ENCODE measurements around the gene TBCA.

DNA sequence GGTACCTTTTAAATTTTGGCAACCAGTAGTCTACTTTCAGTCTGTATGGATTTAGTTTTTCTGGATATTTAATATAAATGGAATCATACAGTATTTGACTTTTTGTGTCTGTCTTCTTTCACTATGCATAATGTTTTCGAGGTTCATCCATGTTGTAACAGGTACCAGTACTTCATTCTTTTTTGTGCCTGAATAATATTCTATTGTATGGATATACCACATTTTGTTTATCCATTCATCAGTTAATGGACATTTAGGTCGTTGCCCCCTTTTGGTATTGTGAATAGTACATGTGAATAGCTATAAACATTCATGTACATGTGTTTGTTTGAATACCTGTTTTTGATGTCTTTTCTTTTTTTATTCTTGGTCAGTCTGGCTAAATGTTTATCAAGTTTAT lies 19.1 kb upstream of the TBCA start:
- no peak for TF ChIP-seq CTCF (IDR thresholded peaks at IDR 0.05)
- no peak for TF ChIP-seq POLR2A (IDR thresholded peaks at IDR 0.05)

Data from heart left ventricle (tissue), 13 donors.